IPS-18c (cell line): ENCODE measurements around the gene NOC4L.
"Not testable (repeated sequence)": the region's sequence is repeated elsewhere in the genome, so short reads cannot be mapped to it uniquely, and the experiment has no call there.

ENCODE experiments used
- H3K4me3 ChIP-seq: 2 replicates; pipeline ENCODE4 v1.7.0; 2013; ENCODE audit warnings: low read depth, mild to moderate bottlenecking, low read length, moderate library complexity; ENCODE audit not compliant: insufficient read depth
- H3K9me3 ChIP-seq: one replicate; pipeline ENCODE4 v1.6.1; 2013; ENCODE audit warnings: mild to moderate bottlenecking, low read length, moderate library complexity; ENCODE audit not compliant: control insufficient read depth, insufficient read depth

NOC4L gene

DNA sequence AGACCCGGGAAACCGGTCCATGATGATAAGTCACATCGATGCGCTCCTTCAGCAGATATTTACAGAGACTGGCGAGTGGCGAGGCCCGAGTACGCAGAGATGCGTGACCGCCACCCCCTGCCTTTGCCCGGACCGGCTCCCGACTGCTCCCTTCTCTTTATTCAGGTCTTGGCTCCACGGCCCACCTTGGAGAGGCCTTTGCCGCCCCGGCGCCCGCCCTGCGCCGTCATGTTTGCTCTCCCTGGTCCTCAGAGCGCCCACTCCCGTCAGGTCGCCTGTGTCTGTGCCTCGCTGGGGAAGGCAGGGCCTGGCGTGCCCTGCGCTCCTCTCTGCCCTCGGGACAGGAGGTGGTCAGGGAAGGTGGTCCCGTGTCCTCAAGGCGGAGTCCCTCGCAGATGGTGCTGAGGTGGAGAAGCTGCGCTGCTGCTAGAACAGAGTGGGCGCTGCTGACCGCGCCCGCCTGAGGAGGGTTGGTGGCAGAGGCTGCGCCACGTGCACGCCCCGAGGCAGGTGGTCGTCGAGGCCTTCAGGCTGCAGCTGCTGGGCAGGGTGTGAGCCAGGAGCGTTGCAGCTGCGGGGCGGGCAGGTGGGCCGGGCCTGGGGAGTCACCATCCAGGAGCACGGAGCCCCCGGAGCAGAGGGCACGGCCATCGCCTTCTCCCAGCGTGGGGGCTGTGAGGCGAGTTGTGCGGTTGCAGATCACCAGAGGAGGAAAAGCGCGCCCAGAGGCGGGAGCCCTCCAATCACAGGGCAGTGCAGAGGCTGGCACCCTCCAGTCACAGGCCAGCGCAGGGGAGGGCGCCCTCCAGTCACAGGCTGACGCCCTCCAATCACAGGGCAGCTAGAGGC, 27.3 kb upstream of the NOC4L start:
- H3K9me3 ChIP-seq = no peaks in the 10 kb centered on the region
- H3K4me3 ChIP-seq = no peak overlapping the region

DNA sequence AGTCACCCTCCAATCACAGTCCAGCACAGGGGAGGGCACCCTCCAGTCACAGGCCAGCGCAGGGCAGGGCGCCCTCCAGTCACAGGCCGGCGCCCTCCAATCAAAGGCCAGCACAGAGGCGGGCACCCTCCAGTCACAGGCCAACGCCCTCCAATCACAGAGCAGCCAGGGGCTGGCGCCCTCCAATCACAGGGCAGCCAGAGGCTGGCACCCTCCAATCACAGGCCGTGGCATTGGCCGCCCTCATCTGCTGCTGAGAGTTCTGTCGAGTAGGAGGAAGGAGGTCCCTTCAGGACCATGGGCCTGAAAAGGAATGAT, 26.7 kb upstream of the NOC4L start:
- H3K9me3 ChIP-seq = no peaks in the 10 kb centered on the region
- no peak overlapping the region for H3K4me3 ChIP-seq

DNA sequence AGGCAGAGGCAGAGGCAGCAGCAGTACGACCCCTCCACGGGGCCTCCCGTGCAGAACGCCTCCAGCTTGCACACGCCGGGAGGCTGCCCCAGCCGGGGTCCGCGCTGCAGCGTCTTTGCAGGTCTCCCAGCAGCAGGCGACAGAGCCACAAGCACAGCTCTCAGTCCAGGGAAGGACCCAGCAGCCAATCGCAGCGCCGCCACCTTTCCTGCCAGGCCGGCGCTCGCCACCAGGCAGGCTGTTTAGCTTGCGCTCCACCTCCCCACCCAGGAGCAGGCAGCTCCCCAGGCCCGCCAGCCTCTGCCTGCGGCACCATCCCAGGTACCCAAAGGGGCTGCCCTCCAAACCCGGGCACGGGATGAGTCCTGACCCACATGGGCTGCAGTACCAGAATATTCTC, 25.4 kb upstream of the NOC4L start:
- H3K4me3 ChIP-seq = no peak overlapping the region
- no peaks in the 10 kb centered on the region for H3K9me3 ChIP-seq

- no peak overlapping the region for H3K4me3 ChIP-seq
- no peaks in the 10 kb centered on the region for H3K9me3 ChIP-seq
These were observed 23.0 kb upstream of the NOC4L start for GRCh38 chr12:132121283-132121682.

- H3K4me3 ChIP-seq = no peak overlapping the region
- H3K9me3 ChIP-seq = peaks cover 2% of the 10 kb centered on the region
These were observed 20.1 kb upstream of the NOC4L start for GRCh38 chr12:132123970-132124765.

- H3K9me3 ChIP-seq = peaks cover 3% of the 10 kb centered on the region
- no peak overlapping the region for H3K4me3 ChIP-seq
These were observed 19.4 kb upstream of the NOC4L start for GRCh38 chr12:132124766-132125425.

GRCh38 chr12:132125736-132126135, 18.5 kb upstream of the NOC4L start:
- Histone ChIP-seq H3K9me3 (peaks cover 4% of the 10 kb centered on the region), H3K4me3 (no peak overlapping the region)

GRCh38 chr12:132127041-132127440, 17.2 kb upstream of the NOC4L start:
- Histone ChIP-seq H3K9me3 (peaks cover 9% of the 10 kb centered on the region), H3K4me3 (no peak overlapping the region)

DNA sequence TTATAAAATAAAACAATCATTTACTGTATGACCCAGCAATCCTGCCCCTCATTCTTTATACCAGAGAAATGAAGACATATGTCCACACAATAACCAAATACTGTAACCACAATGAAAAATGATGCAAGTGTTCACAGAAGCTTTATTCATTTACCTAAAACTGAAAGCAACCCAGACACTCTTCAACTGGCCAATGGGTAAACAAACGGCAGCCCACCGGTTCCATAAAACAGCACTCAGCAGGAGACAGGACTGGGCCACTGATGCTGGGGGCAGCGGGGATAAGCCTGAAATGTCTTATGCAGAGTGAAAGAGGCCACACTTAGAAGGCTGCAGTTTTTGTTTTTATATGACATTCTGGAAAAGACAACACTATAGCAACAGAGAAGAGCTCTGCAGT, 15.2 kb upstream of the NOC4L start:
- Histone ChIP-seq H3K9me3 (peaks cover 9% of the 10 kb centered on the region), H3K4me3 (no peak overlapping the region)

DNA sequence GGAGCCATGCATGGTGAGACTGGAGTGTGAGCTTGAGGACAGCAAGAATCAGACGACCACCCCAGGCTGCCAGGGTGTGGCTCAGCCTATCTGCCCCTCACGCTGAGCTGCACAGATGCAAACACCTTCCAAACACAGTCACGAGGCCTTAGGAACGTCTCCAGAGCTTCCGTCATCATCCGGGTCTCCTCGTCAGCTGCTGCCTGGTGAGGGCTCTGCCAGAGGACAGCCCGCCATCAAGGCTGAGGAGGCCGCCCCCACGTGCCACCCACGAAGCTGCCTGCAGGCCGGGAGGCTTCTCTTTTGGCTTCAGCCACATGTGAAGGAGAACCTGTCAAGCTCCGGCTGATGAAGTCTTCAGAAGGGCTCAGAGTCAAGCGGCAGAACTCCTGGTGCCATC, 13.6 kb upstream of the NOC4L start:
- peaks cover 9% of the 10 kb centered on the region for H3K9me3 ChIP-seq
- H3K4me3 ChIP-seq = no peak overlapping the region

GRCh38 chr12:132131229-132131628, 13.0 kb upstream of the NOC4L start:
- Histone ChIP-seq H3K4me3 (no peak overlapping the region), H3K9me3 (peaks cover 9% of the 10 kb centered on the region)

DNA sequence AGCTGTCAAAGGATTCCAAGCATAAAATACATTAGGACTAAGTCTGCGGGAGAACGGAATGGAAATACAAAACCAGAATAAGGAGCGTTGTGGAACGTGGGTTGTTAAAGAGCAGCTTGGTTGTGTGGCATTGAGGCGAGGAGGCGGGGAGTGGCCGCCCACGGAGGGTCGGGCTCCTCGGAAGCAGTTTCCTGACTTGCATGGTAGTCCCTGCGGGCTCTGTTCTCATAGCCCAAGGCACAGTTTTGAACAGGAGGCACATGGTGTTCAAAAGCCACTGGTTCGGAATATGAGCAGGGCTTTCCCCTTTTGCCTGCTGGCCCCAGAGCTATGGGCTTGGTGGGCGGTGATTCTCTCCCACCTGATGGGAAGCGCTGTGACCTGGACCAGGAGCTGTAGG, 12.3 kb upstream of the NOC4L start:
- Histone ChIP-seq H3K4me3 (no peak overlapping the region), H3K9me3 (peaks cover 9% of the 10 kb centered on the region)

DNA sequence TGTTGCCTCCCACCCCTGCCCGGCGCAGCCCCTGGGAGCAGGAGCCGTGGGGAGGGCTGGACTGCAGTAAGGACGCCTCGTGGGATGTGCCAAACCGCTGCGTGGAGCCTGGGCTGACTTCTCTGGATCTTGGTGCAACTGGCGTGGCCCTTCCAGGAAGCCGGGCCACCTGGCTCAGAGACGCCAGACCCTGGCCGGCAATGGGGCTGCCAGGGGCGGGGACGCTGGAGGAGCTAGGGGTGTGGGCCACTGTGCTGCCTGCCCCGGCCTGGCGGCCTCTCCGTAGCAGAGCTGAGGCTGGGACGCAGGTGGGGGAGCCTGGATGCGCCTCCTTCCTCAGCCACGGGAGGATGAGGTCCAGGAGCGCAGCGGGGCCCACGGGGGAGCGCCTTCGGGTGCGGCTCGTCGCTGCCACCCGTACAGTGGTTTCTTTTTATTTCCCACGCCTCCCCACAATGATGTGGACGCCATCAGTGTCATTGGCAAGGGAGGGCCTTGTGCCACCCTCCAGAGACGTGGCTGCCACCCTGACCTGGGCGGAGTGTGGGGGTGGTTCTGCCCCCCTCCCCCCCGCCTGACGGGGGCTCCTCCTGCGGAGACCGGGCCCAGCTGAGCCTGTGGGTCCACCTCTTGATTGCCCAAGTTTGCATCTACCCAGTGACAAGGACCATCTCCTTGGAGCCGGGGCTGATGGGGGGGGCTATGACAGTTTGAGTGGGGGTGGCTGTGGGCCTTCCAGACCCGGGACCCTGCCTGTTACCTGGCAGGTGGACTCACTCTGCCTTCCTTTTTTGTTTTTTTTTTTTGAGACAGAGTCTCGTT, 11.4 kb upstream of the NOC4L start:
- Histone ChIP-seq H3K9me3 (peaks cover 9% of the 10 kb centered on the region), H3K4me3 (no peak overlapping the region)

DNA sequence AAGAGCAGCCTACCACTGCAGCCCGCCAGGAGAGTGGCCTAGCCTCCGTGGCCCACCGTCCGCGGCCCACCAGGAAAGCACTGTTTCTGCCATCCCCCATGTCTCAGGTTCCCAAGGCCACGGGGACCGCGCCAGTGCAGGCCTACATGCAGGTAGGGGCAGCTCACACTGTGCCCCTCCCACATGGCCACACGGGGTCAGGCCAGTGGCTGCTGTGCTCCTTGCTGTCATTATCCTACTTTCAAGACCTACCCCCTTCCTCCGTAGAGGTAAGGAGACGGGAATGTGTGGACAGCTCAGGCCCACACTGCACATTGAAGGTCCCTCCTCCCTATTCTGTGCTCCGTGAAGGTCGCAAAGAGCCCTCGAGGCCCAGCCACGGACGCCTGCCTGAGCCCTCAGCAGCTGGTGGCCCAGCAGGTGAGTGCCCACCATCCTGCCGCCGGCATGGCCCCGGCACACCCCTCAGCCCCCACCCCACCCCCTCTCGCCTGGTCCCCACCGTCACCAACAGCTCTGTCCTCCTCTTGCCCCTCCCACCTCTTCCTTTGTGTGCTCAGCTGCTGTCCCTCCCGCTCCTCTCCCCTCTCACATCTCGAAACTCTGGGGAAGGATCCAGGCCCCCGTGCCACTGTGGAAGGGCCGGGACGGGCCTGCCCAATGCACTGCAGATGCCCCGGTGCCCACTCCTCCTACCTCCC, 10.2 kb upstream of the NOC4L start:
- peaks cover 8% of the 10 kb centered on the region for H3K9me3 ChIP-seq
- no peak overlapping the region for H3K4me3 ChIP-seq

- not testable (repeated sequence) for H3K4me3 ChIP-seq, H3K9me3 ChIP-seq
These were observed 9.5 kb upstream of the NOC4L start for GRCh38 chr12:132134653-132135183.

- not testable (repeated sequence) for H3K9me3 ChIP-seq, H3K4me3 ChIP-seq
These were observed 8.0 kb upstream of the NOC4L start for GRCh38 chr12:132136226-132136625.
